Measurements from ENCODE around the gene ADM2. TPM values are rescaled to one million over a fixed set of nuclear protein-coding genes. Genes with fewer than 3 reads are reported as not detected.
A peak's percentile ranks its signal among the peaks of the same experiment; 100 is the strongest.
"Not testable (repeated sequence)": the region's sequence is repeated elsewhere in the genome, so short reads cannot be mapped to it uniquely, and the experiment has no call there.

ADM2 gene
- 1 to 10 TPM; 2.6 to 6.7 TPM for total RNA-seq

GRCh38 chr22:50481440-50482106 lies at the start of gene ADM2:
Gene ADM2, plus strand, starts transcription at chr22:50481543. Its CDS starts 305 bp downstream, at chr22:50481848.
- no peaks in the 10 kb centered on the region for H3K9me3 Mint-ChIP-seq
- peaks cover 3% of the 10 kb centered on the region in 2 donors for H3K4me1 Mint-ChIP-seq (ENCODE audit: low read depth in 2 of 2)
- peak within 1 kb of the TSS in 1 of 2 donors; percentile 18 for H3K27ac Mint-ChIP-seq
- H3K27me3 Mint-ChIP-seq, result peaks cover 0 to 3% of the 10 kb centered on the region in 2 donors
- H3K4me3 Mint-ChIP-seq, result peak within 1 kb of the TSS; percentile 65
- peak; percentile 81 for DNase-seq (ENCODE audit: low spot score)
- ATAC-seq, result peak; percentile 79 to 89
- H3K36me3 Mint-ChIP-seq, result no peaks in the 10 kb centered on the region

DNA sequence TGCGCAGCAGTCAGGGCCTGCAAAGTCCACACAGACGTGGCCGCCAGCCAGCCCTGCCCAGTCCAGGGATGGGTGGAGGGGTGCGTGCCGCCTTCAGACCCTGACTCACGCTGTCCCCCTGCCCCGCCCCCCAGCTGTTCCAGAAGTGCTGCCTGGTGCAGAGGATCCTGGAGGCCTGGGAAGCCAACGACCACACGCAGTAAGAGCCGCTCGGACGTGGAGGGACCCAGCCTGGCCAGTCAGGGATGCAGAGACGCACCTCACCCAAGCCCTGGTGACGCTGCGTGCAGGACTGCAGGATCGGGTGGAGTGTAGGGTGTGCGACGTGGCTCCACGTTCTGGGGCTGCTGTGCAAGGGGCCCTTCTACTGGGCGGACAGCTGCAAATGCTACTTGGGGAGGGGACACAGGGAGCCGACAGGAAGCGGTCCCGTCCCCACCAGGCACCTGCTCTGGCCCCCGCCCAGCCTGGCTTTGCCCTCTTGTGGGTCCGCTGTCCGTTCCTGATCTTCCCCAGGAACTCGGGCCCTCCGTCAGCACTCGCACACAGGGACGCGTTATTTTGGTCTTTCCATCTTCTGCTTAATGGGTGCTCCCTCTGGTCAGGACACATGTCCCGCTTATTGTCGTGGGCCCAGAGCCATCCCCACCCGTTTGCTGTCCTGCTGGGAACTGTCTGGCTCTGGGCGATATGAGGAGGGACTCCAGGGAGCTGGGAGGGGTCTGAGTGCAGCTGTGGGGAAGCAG lies 49.0 kb upstream of the ADM2 start:
- H3K27me3 Mint-ChIP-seq, result no peaks in the 10 kb centered on the region
- DNase-seq (ENCODE audit: low spot score) (no peak), ATAC-seq (peak in 1 of 2 donors; percentile 7)
- H3K27ac Mint-ChIP-seq, result no peak overlapping the region
- H3K4me1 Mint-ChIP-seq (ENCODE audit: low read depth in 2 of 2), result peaks cover 0 to 7% of the 10 kb centered on the region in 2 donors
- H3K4me3 Mint-ChIP-seq, result no peak overlapping the region
- H3K36me3 Mint-ChIP-seq, result no peaks in the 10 kb centered on the region
- no peaks in the 10 kb centered on the region for H3K9me3 Mint-ChIP-seq

- DNase-seq (ENCODE audit: low spot score); H3K4me1 Mint-ChIP-seq (ENCODE audit: low read depth in 2 of 2); H3K36me3 Mint-ChIP-seq: not testable (repeated sequence)
Observed at GRCh38 chr22:50432877-50433510, 48.3 kb upstream of the ADM2 start.

GRCh38 chr22:50434849-50435248 lies 46.5 kb upstream of the ADM2 start:
- Mint-ChIP-seq H3K27me3 (no peaks in the 10 kb centered on the region), H3K4me3 (no peak overlapping the region), H3K27ac (no peak overlapping the region), H3K9me3 (no peaks in the 10 kb centered on the region), H3K36me3 (no peaks in the 10 kb centered on the region), H3K4me1 (ENCODE audit: low read depth in 2 of 2) (peaks cover 0 to 7% of the 10 kb centered on the region in 2 donors)
- ATAC-seq (no peak), DNase-seq (ENCODE audit: low spot score) (no peak)

More at GRCh38 chr22:50432877-50433510, 48.3 kb upstream of the ADM2 start:
- ATAC-seq, H3K4me3 Mint-ChIP-seq, H3K27ac Mint-ChIP-seq, H3K9me3 Mint-ChIP-seq, H3K27me3 Mint-ChIP-seq: not testable (repeated sequence)

- ATAC-seq (no peak), DNase-seq (ENCODE audit: low spot score) (no peak)
- Mint-ChIP-seq H3K27me3 (no peaks in the 10 kb centered on the region), H3K36me3 (no peaks in the 10 kb centered on the region), H3K27ac (no peak overlapping the region), H3K4me1 (ENCODE audit: low read depth in 2 of 2) (peaks cover 0 to 7% of the 10 kb centered on the region in 2 donors), H3K9me3 (no peaks in the 10 kb centered on the region), H3K4me3 (no peak overlapping the region)
Observed at GRCh38 chr22:50435291-50436014, 45.9 kb upstream of the ADM2 start.

DNA sequence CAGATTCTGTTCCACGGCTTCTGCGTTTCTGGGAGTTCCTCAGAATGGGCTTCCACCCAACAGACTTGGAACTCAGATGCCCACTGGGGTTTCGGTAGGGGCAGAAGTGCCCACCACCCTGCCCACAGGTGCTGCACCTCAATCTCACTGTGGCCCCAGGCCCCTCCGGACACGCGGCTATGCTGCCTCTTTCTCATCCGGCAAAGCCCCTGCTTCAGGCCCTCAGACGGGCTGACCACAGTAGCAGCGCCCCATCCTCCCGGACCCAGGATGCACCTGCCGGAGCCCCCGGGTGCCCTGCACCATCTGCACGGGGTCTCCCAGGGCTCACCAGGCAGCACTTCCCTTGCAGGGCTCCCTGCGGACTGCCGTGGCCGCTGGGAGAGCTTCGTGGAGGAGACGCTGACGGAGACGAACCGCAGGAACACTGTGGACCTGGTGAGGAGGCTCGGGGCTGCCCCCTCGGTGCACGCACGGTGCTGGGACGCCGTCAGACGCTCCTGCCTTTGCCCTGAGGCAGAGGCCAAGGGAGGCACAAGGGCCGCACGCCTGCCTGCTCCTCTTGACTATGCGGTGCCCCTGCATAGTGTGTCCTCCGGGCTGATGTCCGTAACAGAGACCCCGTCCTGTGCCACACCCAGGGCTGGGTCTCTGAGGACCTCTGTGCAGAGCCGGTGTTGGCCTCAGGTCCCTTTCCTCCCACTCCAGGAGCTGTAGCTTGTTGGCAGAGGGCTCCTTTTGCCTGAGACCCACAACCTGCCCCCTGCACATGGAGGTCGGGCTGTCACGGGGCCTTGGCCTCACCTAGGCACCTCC lies 45.1 kb upstream of the ADM2 start:
- peak in 1 of 2 donors; percentile 2 for ATAC-seq
- no peak for DNase-seq (ENCODE audit: low spot score)
- peaks cover 0 to 7% of the 10 kb centered on the region in 2 donors for H3K4me1 Mint-ChIP-seq (ENCODE audit: low read depth in 2 of 2)
- H3K9me3 Mint-ChIP-seq, result no peaks in the 10 kb centered on the region
- no peaks in the 10 kb centered on the region for H3K27me3 Mint-ChIP-seq
- H3K27ac Mint-ChIP-seq, result no peak overlapping the region
- H3K36me3 Mint-ChIP-seq, result no peaks in the 10 kb centered on the region
- no peak overlapping the region for H3K4me3 Mint-ChIP-seq

DNA sequence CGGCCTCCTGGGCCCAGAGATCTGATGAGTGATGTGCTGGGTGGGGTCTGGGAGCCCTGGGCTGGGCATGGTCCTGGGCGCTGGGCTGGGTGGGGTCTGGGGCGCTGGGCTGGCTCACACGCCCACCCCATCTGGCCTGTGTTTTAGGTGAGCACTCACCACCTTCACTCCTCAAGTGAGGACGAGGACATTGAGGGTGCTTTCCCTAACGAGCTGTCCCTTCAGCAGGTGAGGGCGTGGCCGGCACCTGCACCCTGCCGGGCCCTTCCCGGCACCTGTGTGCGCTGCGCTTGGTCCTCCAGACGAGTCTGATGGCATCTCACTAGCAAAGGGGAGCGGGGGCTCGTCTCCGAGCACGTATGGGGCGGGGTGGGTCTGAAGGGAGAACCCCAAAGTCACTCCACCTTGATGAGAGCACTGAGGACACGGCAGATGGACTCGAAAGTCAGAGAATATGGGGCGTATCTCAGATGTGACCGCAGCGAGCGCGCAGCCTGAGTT lies 44.5 kb upstream of the ADM2 start:
- Mint-ChIP-seq H3K4me1 (ENCODE audit: low read depth in 2 of 2) (peaks cover 0 to 2% of the 10 kb centered on the region in 2 donors), H3K27ac (no peak overlapping the region), H3K36me3 (no peaks in the 10 kb centered on the region), H3K4me3 (no peak overlapping the region), H3K9me3 (no peaks in the 10 kb centered on the region), H3K27me3 (no peaks in the 10 kb centered on the region)
- DNase-seq (ENCODE audit: low spot score) (no peak), ATAC-seq (peak in 1 of 2 donors; percentile 9)

GRCh38 chr22:50437511-50438304 lies 43.6 kb upstream of the ADM2 start:
- H3K4me1 Mint-ChIP-seq (ENCODE audit: low read depth in 2 of 2), result peaks cover 0 to 2% of the 10 kb centered on the region in 2 donors
- H3K27me3 Mint-ChIP-seq, result no peaks in the 10 kb centered on the region
- no peaks in the 10 kb centered on the region for H3K9me3 Mint-ChIP-seq
- no peaks in the 10 kb centered on the region for H3K36me3 Mint-ChIP-seq
- ATAC-seq, result no peak
- H3K27ac Mint-ChIP-seq, result no peak overlapping the region
- H3K4me3 Mint-ChIP-seq, result no peak overlapping the region
- DNase-seq (ENCODE audit: low spot score), result no peak

DNA sequence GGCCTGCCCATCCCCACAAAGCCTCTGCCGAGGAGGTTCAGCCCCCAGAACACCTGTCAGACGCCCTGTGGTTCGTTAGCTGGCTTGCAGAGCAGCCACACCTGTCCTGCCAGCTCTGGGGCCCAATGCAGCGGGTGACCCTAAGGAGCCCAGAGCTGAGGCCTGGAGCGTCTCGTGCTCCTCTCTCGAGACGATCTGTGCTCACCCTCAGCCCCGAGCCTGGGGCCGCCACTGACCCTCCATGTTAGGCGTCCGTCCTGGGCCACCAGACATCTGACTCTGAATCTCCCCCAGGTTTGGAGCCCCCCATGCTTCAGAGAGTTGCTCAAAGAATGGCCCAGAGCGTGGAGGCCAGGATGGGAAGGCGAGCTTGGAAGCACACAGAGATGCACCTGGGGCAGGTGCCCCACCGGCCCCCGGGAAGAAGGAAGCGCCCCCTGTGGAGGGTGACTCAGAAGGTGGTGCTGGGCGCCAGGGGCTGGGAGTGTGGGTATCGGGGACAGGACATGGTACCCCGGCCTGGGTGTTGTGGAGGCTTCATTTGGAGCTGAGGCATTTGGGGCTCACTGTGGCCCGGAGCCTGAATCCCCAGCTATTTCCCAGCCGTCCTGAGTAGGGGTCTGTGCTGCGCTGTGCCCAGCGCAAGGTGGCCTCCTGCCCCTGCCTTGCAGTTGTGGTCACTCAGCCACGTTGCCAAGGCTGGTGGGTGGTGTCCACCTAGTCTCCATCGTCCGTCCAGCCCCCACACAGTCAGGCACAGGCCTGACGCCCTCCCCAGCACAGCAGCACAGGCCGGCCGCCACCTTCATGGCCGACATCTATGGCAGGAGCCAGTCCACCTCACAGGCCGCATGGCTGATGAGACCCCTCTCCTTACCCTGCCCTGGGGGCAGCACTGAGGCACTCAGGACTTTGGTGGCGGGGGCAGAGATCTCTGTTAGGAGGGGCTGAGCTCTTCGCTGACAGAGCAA lies 42.8 kb upstream of the ADM2 start:
- Mint-ChIP-seq H3K4me1 (ENCODE audit: low read depth in 2 of 2) (peaks cover 0 to 6% of the 10 kb centered on the region in 2 donors), H3K36me3 (no peaks in the 10 kb centered on the region), H3K4me3 (no peak overlapping the region), H3K27ac (no peak overlapping the region), H3K27me3 (no peaks in the 10 kb centered on the region), H3K9me3 (no peaks in the 10 kb centered on the region)
- no peak for DNase-seq (ENCODE audit: low spot score)
- ATAC-seq, result no peak

GRCh38 chr22:50439314-50439870 lies 42.0 kb upstream of the ADM2 start:
- H3K27me3 Mint-ChIP-seq, result no peaks in the 10 kb centered on the region
- H3K4me1 Mint-ChIP-seq (ENCODE audit: low read depth in 2 of 2), result peaks cover 0 to 6% of the 10 kb centered on the region in 2 donors
- H3K36me3 Mint-ChIP-seq, result no peaks in the 10 kb centered on the region
- H3K9me3 Mint-ChIP-seq, result no peaks in the 10 kb centered on the region
- H3K27ac Mint-ChIP-seq, result no peak overlapping the region
- ATAC-seq (no peak), DNase-seq (ENCODE audit: low spot score) (no peak)
- no peak overlapping the region for H3K4me3 Mint-ChIP-seq

- no peaks in the 10 kb centered on the region for H3K27me3 Mint-ChIP-seq
- no peak for DNase-seq (ENCODE audit: low spot score)
- H3K36me3 Mint-ChIP-seq, result no peaks in the 10 kb centered on the region
- H3K9me3 Mint-ChIP-seq, result no peaks in the 10 kb centered on the region
- H3K4me3 Mint-ChIP-seq, result no peak overlapping the region
- no peak for ATAC-seq
- H3K4me1 Mint-ChIP-seq (ENCODE audit: low read depth in 2 of 2), result peaks cover 0 to 8% of the 10 kb centered on the region in 2 donors
- no peak overlapping the region for H3K27ac Mint-ChIP-seq
Observed at GRCh38 chr22:50439871-50440331, 41.4 kb upstream of the ADM2 start.
